Melanocyte of skin (primary cell): ENCODE data around the gene PNMA5. TPM values are rescaled to one million over a fixed set of nuclear protein-coding genes. Genes with fewer than 3 reads are reported as not detected.

Experiments
- total RNA-seq, 2 donors: library from RNA; depleted of rRNA; stranded (reverse); fragments of >200 nt; gene quantifications; 2 replicates each; pipeline ENCODE4 v1.2.3, GENCODE V29; 2012

The PNMA5 gene
- total RNA-seq, result not detected

DNA sequence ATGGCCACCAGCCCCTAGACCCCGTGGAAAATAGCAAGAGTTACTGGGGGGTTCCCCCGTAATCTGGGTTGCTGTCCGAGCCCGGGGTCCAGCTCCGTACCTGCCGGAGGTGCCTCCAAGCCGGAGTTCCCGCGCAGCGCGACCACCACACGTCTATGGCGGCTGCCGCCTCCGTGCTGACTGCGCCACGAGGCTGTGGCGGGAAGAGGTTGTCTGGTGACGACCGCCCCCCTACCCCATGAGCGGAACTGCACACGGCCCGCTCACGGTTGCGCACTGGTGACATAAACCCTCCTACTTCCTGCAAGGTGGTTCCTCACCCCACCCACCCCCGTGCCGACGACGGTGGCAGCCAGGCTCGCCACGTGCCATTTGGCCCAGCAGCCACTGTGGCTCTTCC is at the start of gene PNMA5:
Gene PNMA5, minus strand, starts transcription at position 184 of the 400 bp plus-strand sequence. CDS start 2,518 bp downstream, outside the sequence.

Other genes starting within 250 kb of the PNMA5 start
- not detected for gene MAGEA2, start 240.3 kb downstream of the PNMA5 start, total RNA-seq
- gene CSAG3, start 234.9 kb downstream of the PNMA5 start, total RNA-seq, result not detected
- gene MAGEA6, start 224.4 kb downstream of the PNMA5 start, total RNA-seq, result not detected
- gene CETN2, start 163.4 kb downstream of the PNMA5 start, total RNA-seq, result 10 to 100 TPM; 22.0 to 25.1 TPM
- gene NSDHL, start 163.1 kb downstream of the PNMA5 start, total RNA-seq, result 10 to 100 TPM; 16.5 to 24.3 TPM
- 1 to 10 TPM in 1 of 2 donors, under 1 TPM in 1; 0.33 to 1.0 TPM for gene ZNF185, start 96.0 kb downstream of the PNMA5 start, total RNA-seq
- not detected for gene PNMA3, start 62.4 kb upstream of the PNMA5 start, total RNA-seq
- gene PNMA6A, start 78.3 kb upstream of the PNMA5 start, total RNA-seq, result 1 to 10 TPM; 3.0 to 5.2 TPM
- not detected for gene MAGEA1, start 185.2 kb upstream of the PNMA5 start, total RNA-seq